ENCODE measurements around the gene GATA2.

The GATA2 gene

DNA sequence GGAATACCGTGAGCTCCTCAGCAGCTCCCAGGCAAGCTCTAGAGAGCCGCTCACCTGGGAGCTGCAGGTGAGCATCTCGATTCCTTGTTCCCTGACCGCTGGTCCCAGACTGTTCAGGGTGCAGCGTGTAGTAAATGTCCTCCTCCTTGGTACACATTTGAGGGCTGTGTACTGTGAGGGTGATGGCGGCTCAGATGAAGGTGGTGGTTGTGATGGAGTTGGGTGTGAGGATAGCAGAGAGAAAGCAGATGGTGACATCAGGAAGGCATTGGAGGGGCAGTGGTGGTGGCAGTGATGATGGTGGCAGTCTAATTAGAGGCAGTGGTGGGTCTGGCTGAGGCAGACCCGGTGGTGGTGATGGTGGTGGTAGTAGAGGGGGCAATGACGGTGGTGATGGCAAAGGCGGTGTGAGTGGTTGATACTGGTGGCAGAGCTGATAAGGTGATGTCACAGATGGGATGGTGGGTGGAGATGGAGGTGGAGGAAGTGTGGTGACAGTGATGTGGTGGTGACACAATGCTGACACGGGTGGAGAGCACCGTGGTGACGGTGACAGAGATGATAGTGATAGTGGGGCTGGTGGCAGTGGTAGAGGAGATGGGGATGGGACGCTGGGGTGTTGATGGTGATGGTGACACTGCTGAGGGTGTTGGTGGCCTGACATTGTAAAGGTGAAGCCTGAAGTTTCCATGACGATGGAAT, 26.0 kb downstream of the GATA2 start, which contains the start of gene DNAJB8:
Gene DNAJB8 (minus strand): TSS at position 51 of the 702 bp plus-strand sequence. CDS start 3,645 bp downstream, outside the sequence.
- in situ Hi-C loops (cut with MboI; ENCODE audit: low pct_unique_long_range_greater_than_20kb, low sequenced_read_pairs, unreplicated experiment), result no loop called here
- TF ChIP-seq, protein P1, sequence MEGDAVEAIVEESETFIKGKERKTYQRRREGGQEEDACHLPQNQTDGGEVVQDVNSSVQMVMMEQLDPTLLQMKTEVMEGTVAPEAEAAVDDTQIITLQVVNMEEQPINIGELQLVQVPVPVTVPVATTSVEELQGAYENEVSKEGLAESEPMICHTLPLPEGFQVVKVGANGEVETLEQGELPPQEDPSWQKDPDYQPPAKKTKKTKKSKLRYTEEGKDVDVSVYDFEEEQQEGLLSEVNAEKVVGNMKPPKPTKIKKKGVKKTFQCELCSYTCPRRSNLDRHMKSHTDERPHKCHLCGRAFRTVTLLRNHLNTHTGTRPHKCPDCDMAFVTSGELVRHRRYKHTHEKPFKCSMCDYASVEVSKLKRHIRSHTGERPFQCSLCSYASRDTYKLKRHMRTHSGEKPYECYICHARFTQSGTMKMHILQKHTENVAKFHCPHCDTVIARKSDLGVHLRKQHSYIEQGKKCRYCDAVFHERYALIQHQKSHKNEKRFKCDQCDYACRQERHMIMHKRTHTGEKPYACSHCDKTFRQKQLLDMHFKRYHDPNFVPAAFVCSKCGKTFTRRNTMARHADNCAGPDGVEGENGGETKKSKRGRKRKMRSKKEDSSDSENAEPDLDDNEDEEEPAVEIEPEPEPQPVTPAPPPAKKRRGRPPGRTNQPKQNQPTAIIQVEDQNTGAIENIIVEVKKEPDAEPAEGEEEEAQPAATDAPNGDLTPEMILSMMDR (IDR thresholded peaks at IDR 0.05; ENCODE audit: extremely low read depth, insufficient read depth, missing control alignments), result no peak
- no peak for DNase-seq (ENCODE audit: low spot score)

DNA sequence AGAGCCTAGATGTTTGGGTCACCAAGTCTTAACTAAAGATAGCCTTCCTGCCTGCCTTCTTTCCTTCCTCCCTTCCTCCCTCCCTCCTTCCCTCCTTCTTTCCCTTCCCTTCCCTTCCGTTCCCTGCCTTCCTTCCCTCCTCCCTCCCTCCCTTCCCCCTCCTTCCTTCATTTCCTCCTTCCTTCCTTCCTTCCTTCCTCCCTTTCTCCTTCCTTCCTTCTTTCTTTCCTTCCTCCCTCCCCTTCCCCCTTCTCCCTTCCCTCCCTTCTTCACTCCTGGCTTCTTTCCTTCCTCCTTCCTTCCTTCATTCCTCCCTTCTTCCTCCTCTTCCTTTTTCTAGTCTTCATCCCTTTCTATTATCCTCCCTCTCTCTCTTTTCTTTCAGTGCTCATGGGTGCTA, 28.3 kb downstream of the GATA2 start:
- TF ChIP-seq, protein P1 (IDR thresholded peaks at IDR 0.05; ENCODE audit: extremely low read depth, insufficient read depth, missing control alignments), result no peak
- in situ Hi-C loops (cut with MboI; ENCODE audit: low pct_unique_long_range_greater_than_20kb, low sequenced_read_pairs, unreplicated experiment), result no loop called here
- DNase-seq (ENCODE audit: low spot score), result no peak

DNA sequence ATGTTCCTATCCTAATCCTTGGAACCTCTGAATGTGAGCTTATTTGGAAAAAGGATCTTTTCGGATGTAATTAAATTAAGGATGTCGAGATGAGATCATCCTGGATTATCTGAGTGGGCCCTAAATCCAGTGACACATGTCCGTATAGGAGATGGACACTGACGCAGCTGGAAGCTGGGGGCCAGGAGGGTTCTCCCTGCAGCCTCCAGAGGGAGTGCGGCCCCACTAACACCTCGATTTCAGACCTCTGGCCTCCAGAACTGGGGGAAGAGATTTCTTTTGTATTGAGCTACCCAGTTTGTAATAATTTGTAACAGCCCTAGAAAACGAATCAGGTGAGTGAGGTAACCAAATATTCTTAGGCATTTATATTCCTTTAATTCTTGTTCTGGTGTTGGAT, 28.8 kb downstream of the GATA2 start:
- TF ChIP-seq, protein P1 (IDR thresholded peaks at IDR 0.05; ENCODE audit: extremely low read depth, insufficient read depth, missing control alignments), result no peak
- in situ Hi-C loops (cut with MboI; ENCODE audit: low pct_unique_long_range_greater_than_20kb, low sequenced_read_pairs, unreplicated experiment), result no loop called here
- no peak for DNase-seq (ENCODE audit: low spot score)

DNA sequence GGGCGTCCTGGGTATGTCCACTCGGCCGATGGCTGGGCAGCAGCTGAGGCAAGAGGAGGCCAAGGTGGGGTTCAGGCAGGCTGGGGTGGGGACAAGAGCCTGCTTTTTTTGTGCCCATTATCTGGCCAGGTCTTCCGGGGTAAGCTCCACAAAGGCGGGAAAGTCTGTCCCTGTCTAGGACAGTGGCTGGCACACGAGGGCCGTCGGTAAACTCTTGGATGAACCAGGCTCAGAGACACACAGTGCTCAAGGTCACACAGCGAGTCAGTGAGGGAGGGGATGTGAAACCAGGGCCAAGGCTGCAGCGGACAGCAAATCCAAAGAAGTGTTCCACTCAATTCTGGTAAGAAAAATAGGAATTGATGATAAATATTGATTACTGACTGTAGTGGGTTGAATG, 29.2 kb downstream of the GATA2 start:
- DNase-seq (ENCODE audit: low spot score), result no peak
- TF ChIP-seq, protein P1 (IDR thresholded peaks at IDR 0.05; ENCODE audit: extremely low read depth, insufficient read depth, missing control alignments), result no peak
- in situ Hi-C loops (cut with MboI; ENCODE audit: low pct_unique_long_range_greater_than_20kb, low sequenced_read_pairs, unreplicated experiment), result no loop called here

DNA sequence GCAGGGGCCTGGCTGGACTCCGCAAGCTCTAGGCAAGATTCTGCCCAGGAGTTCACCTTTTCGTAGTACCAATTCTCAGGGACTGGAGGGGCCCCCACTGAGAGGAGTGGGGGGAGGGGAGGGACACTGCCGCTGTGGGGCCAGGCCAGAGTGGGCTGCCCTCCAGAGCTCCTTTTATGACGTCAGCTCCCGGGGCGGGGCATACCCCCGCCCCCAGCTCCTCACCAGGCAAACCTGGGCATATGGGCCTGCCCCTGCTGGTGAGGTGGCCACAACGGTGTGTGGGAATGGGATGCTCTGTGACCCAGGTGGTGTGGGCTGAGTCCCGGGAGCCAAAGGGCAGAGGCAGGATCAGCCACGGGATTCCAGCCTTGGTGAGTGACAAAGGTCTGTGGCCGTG, 29.6 kb downstream of the GATA2 start:
- in situ Hi-C loops (cut with MboI; ENCODE audit: low pct_unique_long_range_greater_than_20kb, low sequenced_read_pairs, unreplicated experiment), result no loop called here
- TF ChIP-seq, protein P1 (IDR thresholded peaks at IDR 0.05; ENCODE audit: extremely low read depth, insufficient read depth, missing control alignments), result no peak
- DNase-seq (ENCODE audit: low spot score), result no peak

DNA sequence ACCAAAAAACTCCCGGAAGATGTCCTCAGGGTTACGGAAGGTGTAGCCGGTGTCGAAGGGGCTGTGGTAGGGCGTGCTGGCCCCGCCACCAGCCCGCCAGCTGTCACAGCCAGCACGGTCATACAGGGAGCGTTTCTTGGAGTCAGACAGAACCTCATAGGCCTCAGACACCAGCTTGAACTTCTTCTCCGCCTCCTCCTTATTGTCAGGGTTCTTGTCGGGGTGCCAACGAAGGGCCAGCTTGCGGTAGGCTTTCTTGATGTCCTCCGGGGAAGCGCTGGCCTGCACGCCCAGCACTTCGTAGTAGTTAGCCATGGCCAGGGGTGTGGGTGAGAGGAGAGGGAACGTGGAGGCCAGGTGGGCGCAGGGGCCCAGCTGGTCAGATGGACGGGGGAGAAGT, 30.1 kb downstream of the GATA2 start:
- DNase-seq (ENCODE audit: low spot score), result no peak
- in situ Hi-C loops (cut with MboI; ENCODE audit: low pct_unique_long_range_greater_than_20kb, low sequenced_read_pairs, unreplicated experiment), result no loop called here

More for the DNA sequence above, 30.1 kb downstream of the GATA2 start:
- TF ChIP-seq, protein P1 (IDR thresholded peaks at IDR 0.05; ENCODE audit: extremely low read depth, insufficient read depth, missing control alignments), result no peak

Data from GM13977 (cell line).